ENCODE data around the gene OXGR1.
"Not testable (repeated sequence)": the region's sequence is repeated elsewhere in the genome, so short reads cannot be mapped to it uniquely, and the experiment has no call there.

OXGR1 gene

DNA sequence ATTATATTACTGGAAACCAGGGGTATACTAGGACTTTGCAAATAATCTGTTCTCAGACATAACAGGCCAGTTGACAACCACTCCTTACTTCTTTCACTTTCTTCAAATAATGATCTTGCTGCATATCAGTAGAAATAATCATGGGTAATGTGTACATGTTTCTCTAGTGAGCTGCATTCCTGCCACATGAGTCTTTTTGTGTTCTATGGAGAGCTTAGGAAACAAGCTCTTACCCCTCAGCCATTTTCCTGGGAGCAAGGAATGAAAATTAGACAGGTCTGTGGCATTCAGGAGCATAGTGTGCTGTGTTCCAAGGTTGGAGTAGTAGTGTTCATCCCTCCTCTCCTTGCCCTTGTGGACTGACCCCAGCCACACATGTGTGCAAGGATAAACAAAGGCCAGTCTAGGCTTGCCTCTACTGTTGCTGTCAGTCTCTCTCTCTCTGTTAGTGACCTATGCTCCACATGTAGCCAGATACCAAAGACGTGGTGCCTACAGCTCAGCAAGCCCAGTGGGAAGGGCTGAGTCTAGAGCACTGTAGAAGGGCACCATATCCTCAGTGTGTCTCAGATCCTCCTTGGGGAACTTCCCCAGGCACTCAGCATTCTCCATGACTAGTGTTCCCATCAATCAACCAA, 11.5 kb upstream of the OXGR1 start:
- DNase-seq (ENCODE audit: low read depth in 2 of 2), result no peak

DNA sequence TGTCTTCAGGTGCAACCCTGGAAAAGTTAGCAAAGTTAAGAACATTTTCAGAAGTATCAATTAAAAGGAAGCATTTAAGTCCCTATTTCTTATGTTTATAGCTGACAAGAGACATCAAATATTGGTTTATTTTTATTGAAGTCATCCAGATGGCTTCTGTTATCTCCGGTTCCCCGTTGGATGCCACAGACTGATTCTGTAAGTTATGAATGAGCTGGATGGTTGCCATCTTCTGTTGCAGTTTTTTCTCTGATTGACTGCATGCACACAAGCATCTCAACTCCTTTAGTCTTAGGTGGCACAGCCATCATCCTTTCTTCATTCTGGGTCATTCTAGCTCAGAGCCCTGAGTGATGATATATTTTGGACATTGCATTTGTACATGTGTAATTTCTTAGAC, 10.6 kb upstream of the OXGR1 start:
- no peak for DNase-seq (ENCODE audit: low read depth in 2 of 2)

DNA sequence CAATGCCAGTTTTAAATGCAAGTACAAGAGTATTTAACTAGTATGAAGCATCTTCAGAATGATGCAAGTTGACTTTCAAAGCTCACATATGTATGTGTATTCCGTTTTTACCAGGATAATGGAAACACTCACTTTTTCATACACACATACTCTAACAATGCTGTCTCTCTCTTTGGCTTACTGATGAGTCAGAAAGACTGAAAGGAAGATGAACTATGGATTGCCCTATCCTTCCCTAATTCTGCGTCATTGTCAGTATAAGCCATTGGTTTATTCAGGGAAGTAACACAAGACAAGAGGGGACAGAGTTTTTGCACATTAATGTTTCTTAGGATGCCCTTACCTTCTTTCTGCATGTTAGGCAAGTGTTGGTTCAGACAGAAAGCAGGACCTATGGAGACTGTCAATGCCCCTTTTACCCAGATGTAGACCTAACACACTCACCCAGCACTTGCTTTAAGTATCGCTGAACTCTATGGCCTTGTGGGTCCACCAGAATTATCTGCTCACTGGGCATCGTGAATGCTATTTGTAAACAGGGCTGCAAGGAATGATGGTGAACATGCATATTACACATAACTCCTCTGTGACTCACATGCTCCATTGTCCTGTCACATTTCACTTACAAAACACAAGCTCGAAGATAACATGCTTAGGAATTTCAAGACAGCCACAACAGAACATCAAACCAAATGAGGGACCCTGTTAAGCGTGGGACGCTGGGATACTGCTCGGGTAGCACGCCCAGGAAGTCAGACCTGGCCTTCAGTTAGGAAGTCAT, 10.0 kb upstream of the OXGR1 start:
- no peak for DNase-seq (ENCODE audit: low read depth in 2 of 2)

GRCh38 chr13:97003071-97003470, 8.8 kb upstream of the OXGR1 start:
- DNase-seq (ENCODE audit: low read depth in 2 of 2), result no peak

DNA sequence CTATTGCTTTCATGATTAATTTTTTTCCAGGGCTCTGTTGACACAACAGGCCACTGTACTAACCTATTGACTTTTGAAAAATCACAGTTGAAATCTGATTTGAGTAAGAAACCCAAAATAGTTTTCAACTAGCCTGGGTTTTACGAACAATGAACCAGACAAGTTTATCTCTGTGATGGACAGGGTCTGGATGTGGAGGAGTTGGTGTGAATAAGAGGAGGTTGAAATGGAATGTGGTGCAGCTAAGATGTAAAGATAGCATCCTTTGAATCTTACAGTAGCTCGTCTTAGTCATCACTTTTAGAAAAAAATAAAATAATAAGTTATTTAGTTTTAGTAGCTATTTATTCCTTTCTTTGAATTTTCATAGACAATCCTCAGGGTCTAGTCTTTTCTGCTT, 8.3 kb upstream of the OXGR1 start:
- no peak for DNase-seq (ENCODE audit: low read depth in 2 of 2)

- DNase-seq (ENCODE audit: low read depth in 2 of 2), result no peak
Observed at GRCh38 chr13:97001636-97002035, 7.4 kb upstream of the OXGR1 start.

DNA sequence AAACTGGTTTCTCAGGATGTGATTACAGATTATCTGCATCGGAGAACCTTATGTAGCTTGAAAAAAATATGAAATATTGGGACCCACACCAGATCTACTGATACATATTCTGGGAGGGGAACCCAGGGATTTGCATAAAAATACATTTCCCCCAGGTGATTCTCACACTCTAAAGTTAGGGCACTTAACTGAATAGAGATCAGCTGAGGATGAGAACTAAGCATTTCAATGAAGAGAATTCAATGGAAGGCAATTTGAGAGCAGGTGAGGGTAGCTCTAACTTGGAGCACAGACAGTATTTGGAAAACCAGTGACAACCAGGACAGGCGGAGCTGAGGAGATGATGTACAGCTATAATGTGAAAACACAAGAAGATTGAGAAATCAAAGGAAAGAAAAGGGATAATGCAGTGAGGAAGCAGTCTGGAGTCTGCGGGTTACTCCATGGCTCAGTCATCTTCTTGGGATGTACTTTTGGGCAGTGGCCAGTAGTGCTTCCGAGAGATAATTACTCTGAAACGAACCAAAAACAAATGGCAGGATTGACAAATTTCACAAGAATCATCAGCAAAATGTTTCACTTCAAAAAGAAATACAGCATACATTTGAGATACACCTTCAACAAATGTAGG, 6.1 kb upstream of the OXGR1 start:
- DNase-seq (ENCODE audit: low read depth in 2 of 2), result no peak

DNA sequence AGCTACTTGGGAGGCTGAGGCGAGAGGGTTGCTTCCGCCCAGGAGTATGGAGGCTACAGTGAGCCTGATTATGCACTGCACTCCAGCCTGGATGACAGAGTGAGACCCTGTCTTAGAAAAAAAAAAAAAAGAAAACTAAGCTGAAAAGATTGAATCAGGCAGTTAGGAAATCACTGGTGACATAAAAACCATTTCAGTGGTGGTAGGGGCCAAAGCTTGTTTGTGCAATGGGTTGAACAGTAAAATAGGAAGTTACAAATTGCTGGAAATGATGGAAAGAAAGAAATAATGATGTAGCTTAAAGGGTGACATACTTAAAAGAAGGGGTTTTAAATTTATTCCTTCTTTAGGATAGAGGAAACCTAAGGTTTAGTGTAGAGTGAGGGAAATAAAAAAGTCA, 4.8 kb upstream of the OXGR1 start:
- no peak for DNase-seq (ENCODE audit: low read depth in 2 of 2)

DNA sequence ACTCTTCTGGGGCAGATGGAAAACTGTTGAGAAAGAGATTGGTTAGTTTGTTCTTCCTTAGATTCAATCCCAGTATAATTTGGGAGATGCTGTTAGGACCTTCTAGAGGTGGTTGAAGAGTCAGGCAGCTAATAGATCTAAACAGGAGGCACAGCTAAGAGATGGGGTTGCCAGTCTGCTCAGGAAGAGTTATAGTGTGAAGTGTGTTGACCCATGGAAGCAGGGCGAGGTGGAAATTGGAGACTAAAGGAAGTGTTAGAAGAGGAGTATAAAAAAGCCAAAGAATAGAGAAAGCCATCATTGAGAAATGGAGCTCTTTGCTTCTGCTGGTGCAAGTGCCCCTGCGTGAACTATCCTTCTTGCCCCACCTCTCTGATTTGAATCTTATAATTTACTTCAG, 3.8 kb upstream of the OXGR1 start:
- DNase-seq (ENCODE audit: low read depth in 2 of 2), result no peak

DNA sequence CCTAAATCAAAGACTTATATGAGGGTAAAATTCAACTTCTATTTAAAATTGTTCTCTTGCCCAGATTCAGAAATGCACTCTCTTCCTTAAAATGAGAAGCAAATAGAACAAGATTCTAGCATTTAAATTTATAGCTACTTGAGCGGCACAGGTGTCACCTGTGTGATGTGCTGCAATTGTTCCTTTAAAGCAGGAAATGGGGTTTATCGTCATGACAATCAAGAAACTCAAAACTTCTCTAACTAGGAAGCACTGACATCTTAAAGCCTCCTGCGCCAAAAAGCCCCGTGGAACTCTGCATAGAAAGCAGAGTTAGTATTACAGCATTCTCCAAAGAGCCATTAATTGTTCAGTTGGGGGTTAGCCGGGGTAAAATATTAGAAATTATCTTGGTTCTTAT, 2.6 kb upstream of the OXGR1 start:
- DNase-seq (ENCODE audit: low read depth in 2 of 2), result no peak

- DNase-seq (ENCODE audit: low read depth in 2 of 2), result no peak
Observed at GRCh38 chr13:96996107-96996506, 1.8 kb upstream of the OXGR1 start.

GRCh38 chr13:96994858-96995243, 575 bp upstream of the OXGR1 start:
- DNase-seq (ENCODE audit: low read depth in 2 of 2), result no peak

GRCh38 chr13:96993634-96994016, 651 bp downstream of the OXGR1 start:
- DNase-seq (ENCODE audit: low read depth in 2 of 2), result no peak

- no peak for DNase-seq (ENCODE audit: low read depth in 2 of 2)
Observed at GRCh38 chr13:96992633-96993032, 1.6 kb downstream of the OXGR1 start.

GRCh38 chr13:96991072-96991471, 3.2 kb downstream of the OXGR1 start:
- no peak for DNase-seq (ENCODE audit: low read depth in 2 of 2)

DNA sequence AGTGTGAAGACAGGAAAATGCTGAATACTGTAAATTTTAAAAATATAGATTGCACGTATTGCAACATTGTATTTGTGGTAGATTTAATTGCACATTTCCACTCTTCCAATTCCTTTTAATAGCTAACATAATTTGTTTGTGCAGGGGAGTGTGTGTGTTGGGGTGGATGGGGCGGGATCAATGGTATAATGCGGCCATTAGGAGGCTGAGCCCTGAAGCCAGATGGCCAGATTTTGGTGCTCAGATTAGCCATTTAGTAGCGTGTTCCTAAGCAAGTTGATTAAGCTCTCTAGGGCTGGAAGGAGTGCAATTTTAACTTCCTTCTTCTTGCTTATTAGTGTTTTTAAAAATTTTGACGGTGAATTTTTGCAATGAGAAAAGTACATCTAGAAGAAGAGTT, 5.8 kb downstream of the OXGR1 start:
- no peak for DNase-seq (ENCODE audit: low read depth in 2 of 2)

DNA sequence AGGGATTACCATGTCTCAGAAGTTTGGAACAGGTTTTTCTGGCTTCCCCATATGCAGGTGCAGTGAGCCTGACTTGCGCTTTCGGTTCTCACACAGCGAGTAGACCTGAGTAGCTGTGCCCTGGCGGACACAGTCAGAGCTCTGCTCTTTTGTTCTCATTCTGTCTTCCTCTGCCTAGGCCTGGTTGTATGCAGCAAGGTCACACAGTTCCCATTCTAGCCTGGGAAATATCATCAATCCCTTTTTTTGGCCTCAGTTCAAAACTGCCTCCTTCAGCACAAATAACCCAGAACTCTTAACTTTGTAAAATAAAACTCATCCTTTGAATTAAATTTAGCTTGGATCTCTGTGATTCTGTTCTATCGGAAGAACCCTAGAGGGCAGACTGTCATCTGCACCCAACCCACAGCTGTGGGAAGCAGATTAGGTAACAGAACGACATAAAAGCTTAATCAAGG, 10.2 kb downstream of the OXGR1 start:
- DNase-seq (ENCODE audit: low read depth in 2 of 2), result no peak

GRCh38 chr13:96982672-96983071, 11.6 kb downstream of the OXGR1 start:
- no peak for DNase-seq (ENCODE audit: low read depth in 2 of 2)

DNA sequence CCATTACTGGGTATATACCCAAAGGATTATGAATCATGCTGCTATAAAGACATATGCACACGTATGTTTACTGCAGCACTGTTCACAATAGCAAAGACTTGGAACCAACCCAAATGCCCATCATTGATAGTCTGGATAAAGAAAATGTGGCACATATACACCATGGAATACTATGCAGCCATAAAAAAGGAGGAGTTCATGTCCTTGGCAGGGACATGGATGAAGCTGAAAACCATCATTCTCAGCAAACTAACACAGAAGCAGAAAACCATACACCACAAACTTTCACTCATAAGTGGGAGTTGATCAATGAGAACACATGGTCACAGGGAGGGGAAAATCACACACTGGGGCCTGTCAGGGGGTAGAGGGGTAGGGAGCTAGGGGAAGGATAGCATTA, 14.4 kb downstream of the OXGR1 start:
- DNase-seq (ENCODE audit: low read depth in 2 of 2), result not testable (repeated sequence)

DNA sequence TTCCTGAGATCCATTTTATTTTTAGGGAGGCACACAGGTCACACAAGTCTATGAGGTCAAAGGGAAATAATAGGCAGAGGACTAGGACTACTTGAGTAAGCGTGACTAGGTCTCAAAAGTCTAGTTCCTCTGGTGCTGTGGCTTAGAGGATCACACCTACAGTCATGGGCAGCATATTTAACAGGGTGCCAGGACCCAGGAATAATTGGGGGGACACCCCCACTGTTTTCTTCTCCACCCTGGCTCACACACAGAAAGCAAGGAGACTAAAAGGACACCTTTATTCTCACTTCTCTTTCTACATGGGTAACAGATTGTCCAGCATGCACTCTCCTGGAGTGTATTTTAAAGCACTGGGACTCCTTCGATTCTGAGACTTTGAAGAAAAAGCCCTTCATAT, 26.2 kb downstream of the OXGR1 start:
- no peak for DNase-seq (ENCODE audit: low read depth in 2 of 2)

DNA sequence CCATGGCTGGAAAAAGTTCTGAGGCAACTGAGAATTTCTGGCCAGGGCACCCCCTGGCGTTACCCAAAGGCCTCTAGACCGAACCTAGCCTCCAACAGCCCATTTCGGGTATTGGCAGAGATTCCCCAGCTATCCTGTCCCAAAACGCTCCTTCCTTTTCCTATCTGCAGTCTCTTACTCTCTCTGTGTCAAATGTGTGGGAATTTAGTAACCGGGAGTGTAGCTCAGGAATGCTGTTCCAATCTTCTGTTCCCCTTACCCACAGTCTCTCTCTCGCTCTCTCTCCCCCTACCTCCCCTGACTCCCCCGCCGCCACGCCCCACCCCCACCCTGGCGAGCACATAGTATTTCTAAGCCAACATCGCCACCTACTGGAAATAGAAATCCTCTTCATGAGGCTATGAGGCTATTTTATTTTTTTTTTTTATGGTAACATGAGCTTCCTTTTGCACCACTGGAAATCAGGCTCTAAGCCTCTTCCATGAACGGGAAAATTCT, 27.0 kb downstream of the OXGR1 start:
- DNase-seq (ENCODE audit: low read depth in 2 of 2), result no peak

- DNase-seq (ENCODE audit: low read depth in 2 of 2), result no peak
Observed at GRCh38 chr13:96966415-96967102, 27.7 kb downstream of the OXGR1 start.

Measured in stimulated activated CD8-positive, alpha-beta memory T cell treated with anti-CD3 and anti-CD28 coated beads, Interleukin-7, amount 100 ng/mL, for 4 hours (primary cell).